Islet precursor cell (in vitro differentiated cells): Measurements from ENCODE around the gene ZBTB44.

Experiments
- DNase-seq: peaks from one replicate; pipeline ENCODE4 v3.0.0-alpha.2; 2018

ZBTB44 gene

GRCh38 chr11:130213143-130213978 is 101.4 kb downstream of the ZBTB44 start:
- DNase-seq: peak; percentile 71

- DNase-seq: peak; percentile 48
Observed at GRCh38 chr11:130212431-130212961, 102.2 kb downstream of the ZBTB44 start.

- DNase-seq: peak; percentile 49
Observed at GRCh38 chr11:130211781-130212401, 102.8 kb downstream of the ZBTB44 start.

- DNase-seq: peak; percentile 29
Observed at GRCh38 chr11:130211144-130211543, 103.6 kb downstream of the ZBTB44 start.

GRCh38 chr11:130209954-130210854 is 104.5 kb downstream of the ZBTB44 start:
- peak; percentile 50 for DNase-seq

- DNase-seq: peak; percentile 43
Observed at GRCh38 chr11:130209128-130209932, 105.4 kb downstream of the ZBTB44 start.

GRCh38 chr11:130208241-130209127 is 106.2 kb downstream of the ZBTB44 start:
- peak; percentile 42 for DNase-seq

GRCh38 chr11:130206141-130206540 is 108.6 kb downstream of the ZBTB44 start:
- peak; percentile 22 for DNase-seq

GRCh38 chr11:130204703-130205095 is 110.0 kb downstream of the ZBTB44 start:
- no peak for DNase-seq

- DNase-seq: no peak
Observed at GRCh38 chr11:130203766-130204702, 110.7 kb downstream of the ZBTB44 start.

- DNase-seq: no peak
Observed at GRCh38 chr11:130202818-130203689, 111.7 kb downstream of the ZBTB44 start.

GRCh38 chr11:130202009-130202817 is 112.5 kb downstream of the ZBTB44 start:
- no peak for DNase-seq

- no peak for DNase-seq
Observed at GRCh38 chr11:130201026-130201425, 113.7 kb downstream of the ZBTB44 start.

GRCh38 chr11:130199792-130200191 is 114.9 kb downstream of the ZBTB44 start:
- no peak for DNase-seq

GRCh38 chr11:130198964-130199363 is 115.8 kb downstream of the ZBTB44 start:
- DNase-seq: no peak

- no peak for DNase-seq
Observed at GRCh38 chr11:130198292-130198691, 116.4 kb downstream of the ZBTB44 start.

GRCh38 chr11:130197386-130198035 is 117.2 kb downstream of the ZBTB44 start:
- DNase-seq: no peak
